GM19468 (cell line): ENCODE results near the gene EN1.

Source experiments
- ATAC-seq: cut with Tn5 transposase; IDR thresholded peaks from one replicate; pipeline ENCODE4 v1.9.1; 2021; ENCODE audit warnings: mild to moderate bottlenecking, moderate library complexity, moderate number of reproducible peaks; ENCODE audit not compliant: unreplicated experiment; ENCODE audit errors: extremely low read depth

The EN1 gene

DNA sequence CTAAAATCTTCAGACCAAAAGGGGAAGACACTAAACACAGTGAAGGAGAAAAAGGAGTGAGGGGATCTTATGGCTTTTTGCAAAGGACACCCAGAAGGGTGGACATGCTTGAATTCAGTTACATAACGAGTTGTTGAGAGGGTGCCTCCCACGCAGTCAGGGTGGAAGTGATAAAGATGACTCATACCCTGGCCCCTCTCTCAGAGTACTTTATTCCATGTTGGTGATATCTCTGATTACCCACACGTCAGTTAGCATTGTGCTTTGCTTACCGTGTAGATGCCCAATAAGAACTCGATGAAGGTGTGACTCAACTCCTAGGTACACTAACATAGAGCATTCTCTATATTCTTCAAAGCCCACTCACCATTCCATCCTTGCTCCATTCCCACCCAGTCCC lies 44.4 kb downstream of the EN1 start:
- no peak for ATAC-seq

DNA sequence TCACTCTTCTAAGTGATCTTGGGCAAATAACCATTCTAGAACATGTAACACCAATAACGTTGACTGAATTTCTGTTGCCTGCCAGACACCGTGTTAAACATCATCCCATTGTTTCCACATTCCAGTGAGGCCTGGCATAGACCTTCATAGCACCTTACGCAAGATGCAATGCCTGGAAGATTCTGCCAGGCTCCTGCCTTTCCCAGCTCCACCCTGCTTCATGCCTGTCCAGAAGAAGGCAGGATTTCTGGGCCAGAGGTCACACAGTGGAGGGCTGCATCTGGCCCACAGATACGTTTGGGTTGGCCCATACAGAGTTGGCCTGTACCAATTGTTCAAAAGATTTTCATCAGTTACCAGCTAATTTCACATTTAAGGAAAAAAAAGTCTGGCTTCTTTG lies 46.3 kb downstream of the EN1 start:
- no peak for ATAC-seq

DNA sequence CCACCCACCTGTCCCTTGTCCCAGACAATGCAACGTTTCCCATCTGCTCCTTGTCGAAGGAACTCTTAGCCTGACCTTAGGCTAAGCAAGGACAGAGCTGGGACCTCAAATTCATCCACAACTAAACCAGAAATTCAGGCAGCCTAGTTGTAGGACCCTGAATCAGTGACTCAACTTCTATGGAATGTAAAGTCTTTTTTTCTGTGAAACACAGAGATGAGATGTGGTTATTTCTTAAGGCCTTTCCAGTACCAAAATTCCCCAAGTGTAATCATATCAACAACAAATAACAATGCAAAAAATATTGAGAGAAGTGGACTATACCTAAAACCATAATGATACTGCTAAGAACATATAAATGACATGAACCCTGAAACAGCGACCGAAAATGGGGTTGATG lies 46.7 kb downstream of the EN1 start:
- ATAC-seq: no peak

DNA sequence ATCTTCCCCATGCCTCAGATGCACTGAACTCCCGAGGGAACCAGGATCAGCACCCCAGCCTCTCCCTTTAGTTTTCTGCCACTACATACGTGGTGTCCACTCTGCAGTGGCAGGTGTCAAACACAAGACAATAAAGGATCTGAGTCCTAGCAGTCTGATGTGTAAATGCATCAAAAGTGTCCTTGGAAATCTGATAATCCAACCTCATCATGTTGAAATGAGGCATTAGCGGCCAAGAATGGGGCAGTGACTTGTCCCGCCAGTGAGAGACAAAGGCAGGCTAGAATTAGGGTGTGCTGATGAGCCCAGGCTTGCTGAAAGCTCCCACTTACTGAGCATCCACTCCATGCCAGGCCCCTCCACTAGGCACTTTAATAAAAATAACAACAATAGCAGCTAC lies 52.9 kb downstream of the EN1 start:
- ATAC-seq: no peak
